Measurements from ENCODE around the gene PSORS1C2. TPM values are rescaled to one million over a fixed set of nuclear protein-coding genes. Genes with fewer than 3 reads are reported as not detected.

PSORS1C2 gene
- total and polyA plus RNA-seq, 2 donors (not counting 1 experiment from before 2014, with no cell fraction given) = not detected

GRCh38 chr6:31161216-31162126, 22.6 kb upstream of the PSORS1C2 start:
- Histone ChIP-seq H3K9ac (ENCODE audit: low read length) (no peak overlapping the region), H3K4me2 (replicated peaks; ENCODE audit: low read depth, low read length, poor library complexity, severe bottlenecking) (no peak overlapping the region), H2AFZ (ENCODE audit: insufficient read depth, low read depth, low read length, poor library complexity, severe bottlenecking) (no peak overlapping the region), H3K9me3 (ENCODE audit: control extremely low read depth in 1 of 3, control insufficient read depth in 2 of 3, insufficient read depth in 1 of 3, low read length in 2 of 3) (no peaks in the 10 kb centered on the region), H4K20me1 (ENCODE audit: control insufficient read depth, insufficient read depth, low read length, poor library complexity, severe bottlenecking) (no peaks in the 10 kb centered on the region), H3K4me3 (ENCODE audit: control extremely low read depth in 1 of 5, extremely low read depth in 1 of 5, insufficient read depth in 1 of 5, low read depth in 2 of 5, low read length in 4 of 5) (no peak overlapping the region), H3K4me1 (ENCODE audit: control insufficient read depth in 2 of 2, insufficient read depth in 2 of 2, low read length in 2 of 2) (peaks cover 13 to 33% of the 10 kb centered on the region in 2 donors), H3K36me3 (replicated peaks in 1 of 2; ENCODE audit: control extremely low read depth in 1 of 2, control insufficient read depth in 1 of 2, extremely low read depth in 1 of 2, insufficient read depth in 2 of 2, low read length in 1 of 2) (no peaks in the 10 kb centered on the region), H3K79me2 (ENCODE audit: control insufficient read depth, insufficient read depth, low read length) (no peaks in the 10 kb centered on the region), H3K27ac (ENCODE audit: low read length in 2 of 2) (no peak overlapping the region), H3K27me3 (replicated peaks in 1 of 4; ENCODE audit: control extremely low read depth in 1 of 4, control insufficient read depth in 3 of 4, insufficient read depth in 4 of 4, low read length in 3 of 4) (no peaks in the 10 kb centered on the region)
- DNase-seq (no peak), ATAC-seq (ENCODE audit: low read depth) (no peak)
- Mint-ChIP-seq H3K27ac (no peak overlapping the region), H3K4me3 (no peak overlapping the region), H3K4me1 (peaks cover 47% of the 10 kb centered on the region), H3K27me3 (no peaks in the 10 kb centered on the region), H3K9me3 (ENCODE audit: insufficient read depth) (no peaks in the 10 kb centered on the region)
- TF ChIP-seq CTCF (IDR thresholded peaks at IDR 0.05) (no peak), EZH2 (IDR thresholded peaks at IDR 0.05; ENCODE audit: borderline replicate concordance, insufficient read depth, low read depth, low read length, poor library complexity, severe bottlenecking) (no peak)
- POLR2A ChIA-PET = interaction anchor here (0.6 kb wide), 2 partner anchors 198 to 665 kb away, joined by 3 read pairs; no protein-coding TSS in a partner anchor
- intact Hi-C loops (cut with micrococcal nuclease) = no loop called here
- 96% methylated on average over 19 of the region's 19 CpGs for WGBS (ENCODE audit: insufficient coverage)
- CTCF ChIA-PET = interaction anchor here (2.9 kb wide), 1 partner anchor 205 kb away, joined by 10 read pairs; no protein-coding TSS in a partner anchor
